Bronchial epithelial cell (primary cell): Measurements from ENCODE around the gene SPART. TPM values are rescaled to one million over a fixed set of nuclear protein-coding genes. Genes with fewer than 3 reads are reported as not detected.
"Not testable (repeated sequence)": the region's sequence is repeated elsewhere in the genome, so short reads cannot be mapped to it uniquely, and the experiment has no call there.

Experiments
- DNase-seq: peaks from one replicate; pipeline ENCODE4 v3.0.0-alpha.2; 2010; ENCODE audit warnings: low read depth
- FAIRE-seq: peaks from 2 replicates; lab custom pipeline; 2011; peaks lifted over from hg19 to GRCh38; lab: Jason Lieb, UNC
- H3K27me3 ChIP-seq: 2 replicates; pipeline ENCODE4 v1.5.1; 2011; ENCODE audit warnings: low read length; ENCODE audit not compliant: control insufficient read depth, insufficient read depth
- H3K36me3 ChIP-seq: 2 replicates; pipeline ENCODE4 v1.5.1; 2011; ENCODE audit warnings: low read length; ENCODE audit not compliant: control insufficient read depth, insufficient read depth
- H3K4me3 ChIP-seq: 2 replicates; pipeline ENCODE4 v1.5.1; 2011; ENCODE audit warnings: mild to moderate bottlenecking, low read depth, low read length, control low read depth
- CTCF ChIP-seq: IDR thresholded peaks from 2 replicates; pipeline ENCODE4 v1.5.1; 2011; ENCODE audit warnings: mild to moderate bottlenecking, moderate library complexity, low read length, control low read depth, inconsistent platforms; ENCODE audit not compliant: insufficient read depth, severe bottlenecking
- total RNA-seq: library from RNA; depleted of rRNA; stranded (reverse); fragments of >200 nt; gene quantifications from 2 replicates; pipeline ENCODE4 v1.2.1, GENCODE V29; 2014

Gene SPART
- total RNA-seq, 1 donor from 2014 or later, result 62.1 TPM

GRCh38 chr13:36337938-36338641, 8.1 kb downstream of the SPART start:
- TF ChIP-seq CTCF, result no peak
- H3K27me3 ChIP-seq, result no peaks in the 10 kb centered on the region
- FAIRE-seq, result no peak
- no peak for DNase-seq
- peaks cover 2% of the 10 kb centered on the region for H3K36me3 ChIP-seq
- H3K4me3 ChIP-seq, result no peak overlapping the region

- no peaks in the 10 kb centered on the region for H3K27me3 ChIP-seq
- TF ChIP-seq CTCF, result no peak
- no peak for FAIRE-seq
- peaks cover 2% of the 10 kb centered on the region for H3K36me3 ChIP-seq
- no peak overlapping the region for H3K4me3 ChIP-seq
- peak; percentile 66 for DNase-seq
Measured at GRCh38 chr13:36332986-36333385, 13.2 kb downstream of the SPART start.

GRCh38 chr13:36332255-36332654, 13.9 kb downstream of the SPART start:
- not testable (repeated sequence) for FAIRE-seq

GRCh38 chr13:36331280-36331679, 14.9 kb downstream of the SPART start:
- no peak for TF ChIP-seq CTCF
- no peak overlapping the region for H3K4me3 ChIP-seq
- peaks cover 2% of the 10 kb centered on the region for H3K36me3 ChIP-seq
- FAIRE-seq, result no peak
- no peaks in the 10 kb centered on the region for H3K27me3 ChIP-seq
- no peak for DNase-seq

More at GRCh38 chr13:36332255-36332654, 13.9 kb downstream of the SPART start:
- not testable (repeated sequence) for H3K4me3 ChIP-seq, DNase-seq, H3K36me3 ChIP-seq, H3K27me3 ChIP-seq

- DNase-seq (no peak), FAIRE-seq (no peak)
- no peak for TF ChIP-seq CTCF
- H3K36me3 ChIP-seq, result peaks cover 3% of the 10 kb centered on the region
- no peaks in the 10 kb centered on the region for H3K27me3 ChIP-seq
- H3K4me3 ChIP-seq, result no peak overlapping the region
Measured at GRCh38 chr13:36329361-36329760, 16.8 kb downstream of the SPART start.

- no peak for FAIRE-seq
- H3K4me3 ChIP-seq, result no peak overlapping the region
- no peak for TF ChIP-seq CTCF
- DNase-seq, result no peak
- no peaks in the 10 kb centered on the region for H3K27me3 ChIP-seq
- H3K36me3 ChIP-seq, result peaks cover 3% of the 10 kb centered on the region
Measured at GRCh38 chr13:36328821-36329220, 17.4 kb downstream of the SPART start.
